22Rv1 (cell line): ENCODE data around the gene ARMC2.

ENCODE experiments used
- CTCF ChIP-seq: fragments of 450-650 bp; IDR thresholded peaks from 2 replicates; pipeline ENCODE4 v1.5.1; 2017; ENCODE audit warnings: mild to moderate bottlenecking
- ZFX ChIP-seq: fragments of 450-650 bp; IDR thresholded peaks from 2 replicates; pipeline ENCODE4 v1.6.1; 2017; ENCODE audit warnings: antibody characterized with exemption, borderline replicate concordance

GRCh38 chr6:108872141-108872557 lies 23.9 kb downstream of the ARMC2 start:
- TF ChIP-seq CTCF, result no peak
- no peak for TF ChIP-seq ZFX
